Endothelial cell of umbilical vein (primary cell): ENCODE measurements around the gene PTPRK. TPM values are rescaled to one million over a fixed set of nuclear protein-coding genes. Genes with fewer than 3 reads are reported as not detected.

Experiments
- BruUV-seq: library from RNA; stranded (reverse); fragments of 400-500 nt; replicated peaks from 2 replicates; lab custom pipeline; 2021; lab: Mats Ljungman, UMichigan
- CTCF ChIA-PET: fragments of 300-600, 350-600 bp; sonication (Branson Sonifier 250); formaldehyde crosslinking; loops from one replicate; lab custom pipeline; 2021; ENCODE audit warnings: antibody characterized with exemption, inconsistent platforms; lab: Charles Lee
- POLR2A ChIA-PET: fragments of 300-600, 350-600 bp; sonication (Branson Sonifier 250); formaldehyde crosslinking; loops from one replicate; lab custom pipeline; 2021; ENCODE audit warnings: antibody characterized with exemption, inconsistent platforms; lab: Charles Lee
- DNase-seq: peaks from one replicate; pipeline ENCODE4 v3.0.0-alpha.2; 2011; ENCODE audit warnings: low read depth, low spot score
- FAIRE-seq: peaks from 2 replicates; lab custom pipeline; 2011; peaks lifted over from hg19 to GRCh38; lab: Jason Lieb, UNC
- H2AFZ ChIP-seq: 2 replicates; pipeline ENCODE4 v1.6.0; 2012; ENCODE audit warnings: low read depth, low read length, control low read depth, inconsistent platforms
- H3K27ac ChIP-seq: 2 replicates; pipeline ENCODE4 v1.5.1; 2011; ENCODE audit warnings: low read depth, mild to moderate bottlenecking, control low read depth, low read length, moderate library complexity; ENCODE audit not compliant: insufficient read depth
- H3K27me3 ChIP-seq, 2 experiments: 2 replicates each; pipeline versions ENCODE4 v1.6.0 to v1.6.1; 2011; ENCODE audit warnings: low read length in 2 of 2, mixed read lengths in 1 of 2; ENCODE audit not compliant: control insufficient read depth in 2 of 2, insufficient read depth in 2 of 2
- H3K36me3 ChIP-seq, 2 experiments: 2 replicates in 1 of 2; 3 replicates in 1 of 2; pipeline ENCODE4 v1.5.1; 2011; ENCODE audit warnings: low read length in 2 of 2, mild to moderate bottlenecking in 1 of 2, moderate library complexity in 1 of 2; ENCODE audit not compliant: control insufficient read depth in 2 of 2, insufficient read depth in 2 of 2; ENCODE audit errors: extremely low read depth in 1 of 2
- H3K4me1 ChIP-seq: 3 replicates; pipeline ENCODE4 v1.5.1; 2011; ENCODE audit warnings: mild to moderate bottlenecking, low read length; ENCODE audit not compliant: control insufficient read depth, insufficient read depth; ENCODE audit errors: extremely low read depth
- H3K4me2 ChIP-seq: 2 replicates; pipeline ENCODE4 v1.6.1; 2011; ENCODE audit warnings: low read length, control low read depth, mixed read lengths; ENCODE audit not compliant: insufficient read depth
- H3K4me3 ChIP-seq, 3 experiments: fragments of 200-600 bp in 1 of 3; sonication (generic), shearing (Covaris generic) in 1 of 3; replicated peaks in 1 of 3; 2 replicates each; pipeline ENCODE4 v1.5.1; 2011 to 2016; ENCODE audit warnings: control low read depth in 3 of 3, low read length in 3 of 3, mild to moderate bottlenecking in 2 of 3, inconsistent platforms in 1 of 3, low read depth in 1 of 3, moderate library complexity in 1 of 3; ENCODE audit not compliant: insufficient read depth in 1 of 3
- H3K79me2 ChIP-seq: 2 replicates; pipeline ENCODE4 v1.6.0; 2012; ENCODE audit warnings: low read length, inconsistent platforms; ENCODE audit not compliant: control insufficient read depth, insufficient read depth
- H3K9ac ChIP-seq: replicated peaks from 2 replicates; pipeline ENCODE3; 2011; ENCODE audit warnings: low read length, control low read depth; ENCODE audit not compliant: insufficient read depth; ENCODE audit errors: extremely low read depth
- H3K9me1 ChIP-seq: replicated peaks from 3 replicates; pipeline ENCODE4 v1.6.0; 2011; ENCODE audit warnings: mild to moderate bottlenecking, low read length; ENCODE audit not compliant: control insufficient read depth, insufficient read depth; ENCODE audit errors: extremely low read depth
- H3K9me3 ChIP-seq: replicated peaks from 2 replicates; pipeline ENCODE4 v1.5.1; 2012; ENCODE audit warnings: low read length, inconsistent platforms; ENCODE audit not compliant: control insufficient read depth, insufficient read depth
- H4K20me1 ChIP-seq: replicated peaks from 2 replicates; pipeline ENCODE3; 2011; ENCODE audit warnings: mild to moderate bottlenecking, low read length; ENCODE audit not compliant: control insufficient read depth, insufficient read depth; ENCODE audit errors: extremely low read depth
- CTCF ChIP-seq, 2 donors: IDR thresholded peaks; 1 replicate in 1 of 2; 2 replicates in 1 of 2; pipeline ENCODE4 v1.5.1; 2011; ENCODE audit warnings: low read length in 2 of 2, mild to moderate bottlenecking in 2 of 2, moderate library complexity in 2 of 2, control low read depth in 1 of 2, inconsistent platforms in 1 of 2, low read depth in 1 of 2; ENCODE audit not compliant: insufficient read depth in 1 of 2; ENCODE audit errors: extremely low read depth in 1 of 2
- EZH2 ChIP-seq: IDR thresholded peaks from 2 replicates; pipeline ENCODE4 v1.6.1; 2012; ENCODE audit warnings: borderline replicate concordance, low read depth, mild to moderate bottlenecking, moderate library complexity, low read length, inconsistent platforms; ENCODE audit not compliant: severe bottlenecking
- FOS ChIP-seq: IDR thresholded peaks from 2 replicates; pipeline ENCODE4 v1.6.1; 2011; ENCODE audit warnings: mild to moderate bottlenecking, low read length, moderate library complexity, borderline replicate concordance; ENCODE audit not compliant: insufficient read depth
- GATA2 ChIP-seq: IDR thresholded peaks from 2 replicates; pipeline ENCODE4 v1.7.0; 2011; ENCODE audit warnings: low read depth, mild to moderate bottlenecking, moderate library complexity, mixed read lengths, low read length; ENCODE audit not compliant: insufficient read length, insufficient read depth
- JUN ChIP-seq: IDR thresholded peaks from 2 replicates; pipeline ENCODE4 v1.6.1; 2011; ENCODE audit warnings: borderline replicate concordance, low read depth; ENCODE audit not compliant: insufficient read length, insufficient read depth
- MAX ChIP-seq: IDR thresholded peaks from 2 replicates; pipeline ENCODE4 v1.6.1; 2011; ENCODE audit not compliant: insufficient read depth, insufficient read length
- POLR2A ChIP-seq: IDR thresholded peaks from 2 replicates; pipeline ENCODE4 v1.6.1; 2012; ENCODE audit warnings: low read depth, mild to moderate bottlenecking, control low read depth, low read length
- POLR2AphosphoS5 ChIP-seq: IDR thresholded peaks from 2 replicates; pipeline ENCODE4 v1.6.1; 2012; ENCODE audit warnings: low read depth, mild to moderate bottlenecking, control low read depth, low read length, moderate library complexity; ENCODE audit not compliant: insufficient read depth
- dilution Hi-C: fragments of 300-500 bp; cut with MboI; formaldehyde crosslinking; loops from one replicate; pipeline ENCODE4 v1.15.0; 2019; ENCODE audit warnings: low sequenced_read_pairs; ENCODE audit not compliant: extremely low pct_ligation_motif_present
- intact Hi-C: fragments of 100-400 bp; cut with micrococcal nuclease; formaldehyde crosslinking; loops from one replicate; pipeline ENCODE4 v1.10.0; 2022
- polyA plus RNA-seq, 4 experiments: library from polyadenylated mRNA; depleted of rRNA in 3 of 4; stranded (reverse) in 3 of 4; unstranded in 1 of 4; fragments of >200 nt; gene quantifications; 2 replicates each; pipeline versions ENCODE4 v1.2.1 to v1.2.3, GENCODE V29; 2011 to 2012; ENCODE audit warnings: missing spikeins in 1 of 4
- total RNA-seq: library from RNA; stranded (reverse); gene quantifications from 2 replicates; pipeline ENCODE4 v1.2.3, GENCODE V29; 2021

The PTPRK gene
- total and polyA plus RNA-seq, 2 donors (not counting 3 experiments of a cell fraction or from before 2014, with no cell fraction given) = 15.2 to 74.0 TPM

- no peak for FAIRE-seq
- no peaks in the 10 kb centered on the region for H3K4me1 ChIP-seq
- no peak overlapping the region for H3K4me2 ChIP-seq
- H3K27ac ChIP-seq = no peak overlapping the region
- no peaks in the 10 kb centered on the region for H3K9me3 ChIP-seq
- peaks cover 0 to 6% of the 10 kb centered on the region in 2 experiments for H3K36me3 ChIP-seq
- H4K20me1 ChIP-seq = no peaks in the 10 kb centered on the region
- no TSS peak for BruUV-seq
- no peaks in the 10 kb centered on the region for H3K9me1 ChIP-seq
- TF ChIP-seq EZH2 (no peak), JUN (no peak), MAX (no peak), CTCF (IDR thresholded peaks at IDR 0.05; ENCODE audit: extremely low read depth in 1 of 2, insufficient read depth in 1 of 2, low read depth in 1 of 2, low read length in 2 of 2) (no peak), GATA2 (no peak), POLR2AphosphoS5 (no peak), FOS (no peak), POLR2A (no peak)
- intact Hi-C loops = no loop called here
- CTCF ChIA-PET = no interaction called here
- H3K79me2 ChIP-seq = no peaks in the 10 kb centered on the region
- no peak overlapping the region for H3K4me3 ChIP-seq
- DNase-seq = no peak
- dilution Hi-C loops = no loop called here
- H3K9ac ChIP-seq = no peak overlapping the region
- POLR2A ChIA-PET = no interaction called here
- H3K27me3 ChIP-seq = no peaks in the 10 kb centered on the region
- H2AFZ ChIP-seq = no peak overlapping the region
These were observed 331.7 kb downstream of the PTPRK start for GRCh38 chr6:128188678-128189077.
